ENCODE data around the gene ZNF628. TPM values are rescaled to one million over a fixed set of nuclear protein-coding genes. Genes with fewer than 3 reads are reported as not detected.

The ZNF628 gene
- polyA plus RNA-seq, 3 donors: 0.50 to 3.1 TPM; not detected in 1

DNA sequence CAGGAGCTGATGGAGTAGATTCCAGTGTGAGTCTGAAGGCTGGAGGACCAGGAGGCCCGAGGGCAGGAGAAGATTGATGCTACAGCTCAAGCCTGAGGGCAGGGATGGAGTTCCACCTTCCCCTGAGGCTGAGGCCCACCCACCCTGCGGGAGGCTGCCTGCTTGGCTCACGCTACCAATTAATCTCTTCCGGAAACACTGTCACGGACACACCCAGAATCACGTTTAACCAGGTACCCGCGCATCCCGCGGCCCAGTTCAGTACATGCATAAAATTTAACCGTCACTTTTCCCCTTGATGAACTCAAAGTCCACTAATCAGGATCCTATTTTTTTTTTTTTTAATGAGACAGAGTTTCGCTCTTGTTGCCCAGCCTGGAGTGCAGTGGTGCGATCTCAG, 5.2 kb upstream of the ZNF628 start:
- H3K36me3 Mint-ChIP-seq: no peaks in the 10 kb centered on the region
- H3K4me3 Mint-ChIP-seq: no peak overlapping the region
- Histone ChIP-seq H2AFZ (ENCODE audit: insufficient read depth, low read depth, low read length, poor library complexity, severe bottlenecking) (no peak overlapping the region), H3K4me3 (replicated peaks in 1 of 3; ENCODE audit: low read depth in 2 of 3, low read length in 3 of 3) (no peak overlapping the region), H3K4me2 (replicated peaks; ENCODE audit: extremely low read depth, low read length, poor library complexity, severe bottlenecking) (no peak overlapping the region), H3K4me1 (ENCODE audit: control insufficient read depth in 1 of 2, insufficient read depth in 2 of 2, low read length in 2 of 2) (peaks cover 5 to 7% of the 10 kb centered on the region in 2 donors), H4K20me1 (ENCODE audit: insufficient read depth, low read length) (no peaks in the 10 kb centered on the region), H3K27ac (ENCODE audit: low read depth in 1 of 2, low read length in 2 of 2) (no peak overlapping the region), H3K36me3 (replicated peaks in 1 of 2; ENCODE audit: control insufficient read depth in 1 of 2, insufficient read depth in 2 of 2, low read length in 2 of 2) (no peaks in the 10 kb centered on the region), H3K27me3 (ENCODE audit: control insufficient read depth in 2 of 2, insufficient read depth in 2 of 2, low read length in 2 of 2) (no peaks in the 10 kb centered on the region), H3K9ac (ENCODE audit: insufficient read depth, low read length, poor library complexity, severe bottlenecking) (no peak overlapping the region), H3K9me3 (replicated peaks in 1 of 2; ENCODE audit: control insufficient read depth in 1 of 2, insufficient read depth in 1 of 2, low read length in 2 of 2) (no peaks in the 10 kb centered on the region), H3K79me2 (ENCODE audit: insufficient read depth, low read length) (no peaks in the 10 kb centered on the region)
- peaks cover 11% of the 10 kb centered on the region for H3K4me1 Mint-ChIP-seq
- DNase-seq: no peak
- 94% methylated on average over 12 of the region's 13 CpGs for WGBS (ENCODE audit: insufficient coverage)
- intact Hi-C loops (cut with micrococcal nuclease): no loop called here
- TF ChIP-seq, protein P1, sequence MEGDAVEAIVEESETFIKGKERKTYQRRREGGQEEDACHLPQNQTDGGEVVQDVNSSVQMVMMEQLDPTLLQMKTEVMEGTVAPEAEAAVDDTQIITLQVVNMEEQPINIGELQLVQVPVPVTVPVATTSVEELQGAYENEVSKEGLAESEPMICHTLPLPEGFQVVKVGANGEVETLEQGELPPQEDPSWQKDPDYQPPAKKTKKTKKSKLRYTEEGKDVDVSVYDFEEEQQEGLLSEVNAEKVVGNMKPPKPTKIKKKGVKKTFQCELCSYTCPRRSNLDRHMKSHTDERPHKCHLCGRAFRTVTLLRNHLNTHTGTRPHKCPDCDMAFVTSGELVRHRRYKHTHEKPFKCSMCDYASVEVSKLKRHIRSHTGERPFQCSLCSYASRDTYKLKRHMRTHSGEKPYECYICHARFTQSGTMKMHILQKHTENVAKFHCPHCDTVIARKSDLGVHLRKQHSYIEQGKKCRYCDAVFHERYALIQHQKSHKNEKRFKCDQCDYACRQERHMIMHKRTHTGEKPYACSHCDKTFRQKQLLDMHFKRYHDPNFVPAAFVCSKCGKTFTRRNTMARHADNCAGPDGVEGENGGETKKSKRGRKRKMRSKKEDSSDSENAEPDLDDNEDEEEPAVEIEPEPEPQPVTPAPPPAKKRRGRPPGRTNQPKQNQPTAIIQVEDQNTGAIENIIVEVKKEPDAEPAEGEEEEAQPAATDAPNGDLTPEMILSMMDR (IDR thresholded peaks at IDR 0.05): no peak
- H3K9me3 Mint-ChIP-seq: peaks cover 0 to 3% (median 0%) of the 10 kb centered on the region in 7 donors
- peaks cover 4 to 8% (median 8%) of the 10 kb centered on the region in 3 donors for H3K27me3 Mint-ChIP-seq (ENCODE audit: low read depth in 3 of 3)
- H3K27ac Mint-ChIP-seq: no peak overlapping the region

DNA sequence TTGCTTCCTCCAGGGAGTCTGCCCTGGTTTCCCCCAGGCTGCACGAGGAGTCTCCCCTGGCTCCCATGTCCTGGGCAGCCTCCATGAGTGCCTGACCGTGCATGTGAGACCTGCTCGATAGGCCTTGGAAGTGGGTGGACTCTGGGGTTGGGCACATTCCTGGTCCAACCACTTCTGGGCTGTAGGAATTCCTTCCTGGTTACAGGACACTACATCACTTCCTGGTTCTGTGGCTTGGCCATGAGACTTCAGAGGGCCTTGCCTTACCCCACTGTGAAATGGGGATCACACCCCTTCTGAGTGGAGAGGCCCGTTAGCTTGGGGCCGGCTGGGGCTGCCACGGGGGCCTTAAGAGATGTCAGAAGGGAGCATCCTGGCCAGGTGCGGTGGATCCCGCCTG, 4.0 kb upstream of the ZNF628 start:
- H3K9me3 Mint-ChIP-seq: peaks cover 0 to 3% (median 0%) of the 10 kb centered on the region in 7 donors
- peaks cover 3 to 7% (median 4%) of the 10 kb centered on the region in 3 donors for H3K27me3 Mint-ChIP-seq (ENCODE audit: low read depth in 3 of 3)
- peaks cover 16% of the 10 kb centered on the region for H3K4me1 Mint-ChIP-seq
- Histone ChIP-seq H3K36me3 (replicated peaks in 1 of 2; ENCODE audit: control insufficient read depth in 1 of 2, insufficient read depth in 2 of 2, low read length in 2 of 2) (no peaks in the 10 kb centered on the region), H3K79me2 (ENCODE audit: insufficient read depth, low read length) (peaks cover 5% of the 10 kb centered on the region), H3K27me3 (ENCODE audit: control insufficient read depth in 2 of 2, insufficient read depth in 2 of 2, low read length in 2 of 2) (no peaks in the 10 kb centered on the region), H4K20me1 (ENCODE audit: insufficient read depth, low read length) (no peaks in the 10 kb centered on the region), H2AFZ (ENCODE audit: insufficient read depth, low read depth, low read length, poor library complexity, severe bottlenecking) (no peak overlapping the region), H3K9ac (ENCODE audit: insufficient read depth, low read length, poor library complexity, severe bottlenecking) (no peak overlapping the region), H3K9me3 (replicated peaks in 1 of 2; ENCODE audit: control insufficient read depth in 1 of 2, insufficient read depth in 1 of 2, low read length in 2 of 2) (no peaks in the 10 kb centered on the region), H3K4me1 (ENCODE audit: control insufficient read depth in 1 of 2, insufficient read depth in 2 of 2, low read length in 2 of 2) (peaks cover 10 to 13% of the 10 kb centered on the region in 2 donors), H3K4me3 (replicated peaks in 1 of 3; ENCODE audit: low read depth in 2 of 3, low read length in 3 of 3) (no peak overlapping the region), H3K27ac (ENCODE audit: low read depth in 1 of 2, low read length in 2 of 2) (no peak overlapping the region), H3K4me2 (replicated peaks; ENCODE audit: extremely low read depth, low read length, poor library complexity, severe bottlenecking) (no peak overlapping the region)
- no peaks in the 10 kb centered on the region for H3K36me3 Mint-ChIP-seq
- TF ChIP-seq, protein P1 (IDR thresholded peaks at IDR 0.05): no peak
- DNase-seq: no peak
- no peak overlapping the region for H3K27ac Mint-ChIP-seq
- no peak overlapping the region for H3K4me3 Mint-ChIP-seq
- intact Hi-C loops (cut with micrococcal nuclease): no loop called here
- 96% methylated on average over 6 of the region's 8 CpGs for WGBS (ENCODE audit: insufficient coverage)
